NCI-H2081 (cell line): ENCODE measurements around the gene CIB4.

ENCODE experiments used
- DNase-seq, 2 experiments: peaks; one replicate each; lab custom pipeline; 2025; lab: John Stamatoyannopoulos, UW

Gene CIB4

GRCh38 chr2:26606847-26607190 is 34.3 kb downstream of the CIB4 start:
- DNase-seq, result no peak

DNA sequence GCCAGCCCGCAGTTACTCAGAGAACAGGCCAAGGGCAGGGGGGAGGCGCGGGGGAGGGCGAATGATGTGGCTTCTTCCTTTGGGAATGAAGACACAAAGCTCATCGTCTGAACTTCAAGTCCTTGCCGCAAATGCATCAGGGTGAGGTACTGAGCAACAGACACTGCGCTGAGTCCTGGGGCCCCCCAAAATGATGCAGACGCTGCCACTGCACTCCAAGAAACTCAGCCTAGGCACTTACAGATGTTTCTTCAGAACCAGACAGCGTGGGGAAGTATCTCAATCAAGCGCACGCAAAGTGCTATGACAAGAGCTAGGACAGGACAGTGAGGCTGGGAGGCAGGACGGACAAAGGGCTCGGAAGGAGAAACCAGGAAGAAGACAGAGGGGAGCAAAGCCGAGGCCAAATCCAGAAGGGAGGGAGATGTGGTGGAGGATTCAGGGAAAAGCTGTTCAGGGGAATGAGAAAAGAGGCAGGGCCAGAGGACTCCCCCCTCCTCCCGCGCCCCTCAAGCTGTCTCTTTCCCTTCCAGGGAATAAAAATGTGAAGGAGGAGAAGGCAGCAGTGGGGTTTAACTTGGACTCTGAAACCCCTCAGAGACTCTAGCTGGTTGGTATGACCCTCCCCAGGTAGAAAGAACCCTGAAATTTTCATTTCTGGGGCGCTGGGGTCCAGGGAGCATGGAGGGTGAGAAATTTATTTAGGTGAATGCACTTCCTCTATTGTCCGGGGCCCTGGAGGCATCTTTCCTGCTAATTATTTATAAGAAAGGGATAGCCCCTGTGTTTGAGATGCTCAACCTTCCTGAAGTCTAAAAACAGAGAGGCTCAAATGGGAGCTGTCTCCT is 34.9 kb downstream of the CIB4 start:
- DNase-seq, result no peak

DNA sequence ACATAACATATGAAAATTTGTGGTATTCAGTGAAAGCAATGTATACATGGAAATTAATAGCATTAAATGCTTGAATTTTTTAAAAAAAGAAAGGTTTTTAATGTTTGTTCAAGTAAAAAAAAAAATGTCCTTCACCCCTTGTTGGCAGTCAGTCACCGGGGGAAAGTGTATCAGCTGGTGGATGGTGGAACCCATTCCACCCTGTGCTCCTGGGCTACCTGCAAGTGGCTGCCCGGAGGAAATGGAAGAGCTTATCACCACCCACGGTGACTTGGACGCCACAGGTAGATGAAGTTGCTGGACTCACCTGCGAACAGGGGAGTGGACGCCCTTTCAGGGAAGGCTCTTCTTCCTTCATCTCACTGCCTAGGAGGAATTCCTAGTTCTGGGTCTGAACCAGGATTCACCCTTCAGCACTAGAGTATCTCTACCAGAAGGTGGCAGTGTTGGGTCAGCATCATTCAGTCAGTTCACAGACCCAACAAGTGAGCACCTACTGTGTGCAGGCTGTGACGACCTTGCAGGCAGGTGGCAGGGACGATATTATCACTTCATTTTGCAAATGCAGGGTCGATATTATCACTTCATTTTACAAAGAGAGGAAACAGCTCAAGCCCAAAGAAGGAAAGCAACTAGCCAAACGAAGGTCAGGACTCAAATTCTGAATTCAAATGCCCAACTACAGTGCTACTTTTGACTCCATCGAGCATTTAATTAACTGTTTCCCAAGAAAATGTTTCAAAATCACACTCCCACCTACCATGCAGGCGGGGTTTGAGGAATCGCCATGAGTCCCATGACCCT is 35.8 kb downstream of the CIB4 start:
- DNase-seq, result peak; percentile 55 to 58

- DNase-seq, result no peak
Measured at GRCh38 chr2:26602575-26602974, 38.6 kb downstream of the CIB4 start.

- no peak for DNase-seq
Measured at GRCh38 chr2:26599387-26599786, 41.8 kb downstream of the CIB4 start.

- no peak for DNase-seq
Measured at GRCh38 chr2:26598996-26599373, 42.2 kb downstream of the CIB4 start.

DNA sequence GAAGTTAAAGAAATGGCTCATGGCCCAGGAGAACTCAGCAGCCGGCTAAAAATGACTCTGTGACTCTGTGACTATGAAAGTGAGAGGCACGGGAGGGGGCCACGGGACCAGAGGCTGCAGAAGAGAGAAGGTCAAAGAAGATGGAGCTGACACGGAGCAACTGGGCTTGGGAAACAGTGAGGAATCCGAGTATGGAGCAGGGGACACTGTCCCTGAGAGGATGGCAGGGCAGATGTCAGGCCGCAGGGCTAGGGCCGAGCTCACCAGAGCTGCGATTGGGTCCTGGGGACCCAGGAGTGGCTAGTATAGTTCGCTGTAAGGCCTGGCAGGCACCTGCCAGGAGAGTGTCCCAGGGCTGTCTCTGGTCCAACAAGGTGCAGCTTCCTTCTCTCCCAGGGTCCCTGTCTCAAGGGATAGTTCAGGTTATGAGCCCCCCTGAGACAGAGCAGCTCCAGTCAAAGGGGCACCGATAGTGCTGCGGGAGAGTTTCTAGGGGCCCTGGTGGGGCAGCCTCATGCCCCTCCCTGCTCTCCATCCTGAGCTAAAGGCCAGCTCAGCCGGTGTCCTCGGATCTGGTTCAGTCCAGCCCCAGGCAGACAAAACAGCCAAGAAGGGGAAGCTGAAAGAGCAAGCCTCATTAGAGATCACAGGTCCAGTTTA is 42.7 kb downstream of the CIB4 start:
- no peak for DNase-seq

DNA sequence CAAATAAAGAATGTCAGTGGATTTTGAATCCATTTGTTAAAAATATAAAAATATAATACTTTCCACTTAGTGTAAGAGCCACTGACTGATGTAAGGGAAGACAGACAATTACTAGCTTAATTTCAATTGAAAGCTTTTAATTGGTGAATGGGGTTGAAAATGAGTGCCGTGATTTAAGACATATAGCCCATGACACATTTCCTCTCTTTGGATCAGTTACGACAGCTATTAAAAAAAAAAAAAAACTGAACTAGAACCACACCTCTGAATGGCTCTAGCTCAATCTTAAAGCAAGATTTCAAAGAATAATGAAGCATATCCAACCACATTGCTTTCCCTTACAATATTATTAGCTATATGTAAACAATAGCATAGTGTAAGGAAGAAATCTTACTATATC is 44.0 kb downstream of the CIB4 start:
- no peak for DNase-seq

GRCh38 chr2:26595146-26595545 is 46.0 kb downstream of the CIB4 start:
- DNase-seq, result no peak

GRCh38 chr2:26591619-26592505 is 49.3 kb downstream of the CIB4 start:
- no peak for DNase-seq

GRCh38 chr2:26590980-26591618 is 50.1 kb downstream of the CIB4 start:
- DNase-seq, result no peak

DNA sequence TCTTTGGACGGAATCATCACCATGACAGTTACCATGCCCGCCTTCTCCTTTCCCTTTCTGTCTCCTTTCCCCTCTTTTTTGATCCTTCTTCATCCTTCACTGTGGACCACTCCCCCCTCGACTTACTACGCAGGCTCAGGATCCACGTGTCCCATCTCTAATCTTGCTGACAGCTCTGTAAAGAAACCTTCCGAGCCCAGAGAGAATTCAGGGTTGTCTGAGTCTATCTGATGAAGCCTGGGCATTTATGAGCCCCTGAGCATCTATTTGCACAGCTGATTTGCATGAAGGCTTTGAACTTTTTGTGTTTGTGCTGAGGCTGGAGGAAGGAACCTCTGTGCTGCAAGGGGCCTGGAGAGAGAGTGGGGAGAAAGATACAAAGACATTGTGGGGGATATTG is 50.7 kb downstream of the CIB4 start:
- no peak for DNase-seq

DNA sequence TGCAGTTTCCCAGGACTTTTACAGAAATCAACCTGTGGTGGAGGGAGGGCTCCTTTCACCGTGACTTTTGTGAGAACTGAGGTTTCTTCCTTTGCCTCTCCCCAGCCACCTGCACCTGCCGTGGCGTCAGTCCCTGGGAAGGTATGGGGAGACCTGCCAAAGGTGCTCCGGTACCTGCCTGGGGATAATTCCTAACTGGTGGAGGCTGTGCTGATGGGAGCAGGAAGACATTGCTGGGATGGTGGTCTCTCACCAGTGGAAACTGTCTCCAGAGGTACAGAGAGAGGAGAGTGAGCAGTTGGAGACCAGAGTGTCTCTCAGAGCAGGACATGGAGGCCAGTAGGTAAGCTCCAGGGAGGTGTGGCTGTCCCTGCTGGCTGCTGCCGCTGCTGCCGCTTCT is 52.6 kb downstream of the CIB4 start:
- peak in 1 of 2 experiments; percentile 17 for DNase-seq

DNA sequence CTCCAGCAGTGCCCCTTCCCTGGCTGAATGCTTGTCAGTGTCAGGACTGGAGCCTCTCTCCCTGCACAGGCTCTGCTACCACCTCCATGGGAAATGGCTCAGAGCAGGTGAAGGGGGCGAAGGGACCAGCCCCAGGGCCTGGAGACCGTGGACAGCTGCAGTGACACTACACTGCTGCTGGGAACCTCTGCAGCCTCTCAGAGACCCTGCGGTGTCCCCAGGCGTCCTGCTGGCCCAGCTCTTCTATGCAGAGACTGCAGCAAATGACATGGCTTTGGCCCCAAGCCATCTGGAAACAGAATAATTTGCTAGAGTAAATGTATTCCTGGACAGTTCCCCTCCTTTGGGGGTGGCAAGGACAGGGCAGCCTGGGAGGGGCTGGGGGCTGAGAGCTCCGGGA is 53.2 kb downstream of the CIB4 start:
- peak; percentile 35 to 81 for DNase-seq

GRCh38 chr2:26585966-26586365 is 55.2 kb downstream of the CIB4 start:
- no peak for DNase-seq

- no peak for DNase-seq
Measured at GRCh38 chr2:26585100-26585499, 56.1 kb downstream of the CIB4 start.

DNA sequence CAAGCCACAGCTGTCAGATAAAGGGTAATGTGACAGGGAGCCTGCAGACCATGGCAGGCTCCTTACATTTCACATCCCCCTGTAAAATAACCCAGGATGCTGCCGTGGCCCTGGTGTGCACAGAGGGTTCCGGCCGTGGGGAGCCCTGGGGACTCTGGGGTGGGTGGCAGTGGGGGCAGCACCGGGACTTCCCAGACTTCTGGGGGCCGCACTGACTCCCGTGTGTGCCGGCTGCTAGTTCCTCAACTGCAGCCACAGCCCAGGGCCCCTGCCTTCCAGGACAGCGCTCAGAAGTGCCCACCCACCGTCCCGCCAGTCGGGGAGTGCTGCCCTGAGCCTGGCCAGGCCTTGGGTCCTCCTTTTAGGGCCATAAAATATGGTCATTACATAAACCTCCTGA is 56.5 kb downstream of the CIB4 start:
- no peak for DNase-seq

- no peak for DNase-seq
Measured at GRCh38 chr2:26584191-26584590, 57.0 kb downstream of the CIB4 start.

- DNase-seq, result no peak
Measured at GRCh38 chr2:26583381-26583911, 57.7 kb downstream of the CIB4 start.

DNA sequence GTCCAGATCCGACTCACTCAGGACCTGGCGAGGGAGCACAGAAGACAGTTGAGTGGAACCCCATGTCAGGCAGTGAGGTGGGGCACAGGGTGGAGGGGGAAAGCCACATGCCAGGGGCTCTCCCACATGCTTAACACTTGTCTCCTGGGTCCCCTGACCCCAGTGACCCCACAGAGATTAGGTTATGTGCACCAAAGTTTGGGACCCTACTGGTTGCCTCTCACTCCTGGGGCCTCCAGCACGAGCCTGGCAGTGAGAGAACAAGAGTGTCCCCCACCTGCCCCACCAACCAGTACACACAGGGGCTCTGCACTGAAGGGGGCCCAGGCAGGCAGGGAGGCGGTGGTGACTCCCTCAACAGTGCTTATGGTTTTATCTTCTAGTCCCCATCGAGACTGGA is 58.3 kb downstream of the CIB4 start:
- no peak for DNase-seq
